Uterus (tissue), 2 donors: Measurements from ENCODE around the gene ARID2.

Source experiments
- POLR2A ChIP-seq, 2 donors: fragments of 450-650 bp; IDR thresholded peaks; one replicate each; pipeline ENCODE4 v1.6.1; 2016; ENCODE audit warnings: antibody characterized with exemption in 2 of 2, mild to moderate bottlenecking in 1 of 2, moderate library complexity in 1 of 2
- TF ChIP-seq, protein P1 (sequence below), 4 experiments: fragments of 200-600 bp in 2 of 4; fragments of 450-650 bp in 2 of 4; sonication (generic) in 2 of 4; IDR thresholded peaks; one replicate each; pipeline ENCODE4 v1.5.1; 2016 to 2019; ENCODE audit warnings: antibody characterized with exemption in 4 of 4, mild to moderate bottlenecking in 2 of 4, moderate library complexity in 1 of 4

DNA sequence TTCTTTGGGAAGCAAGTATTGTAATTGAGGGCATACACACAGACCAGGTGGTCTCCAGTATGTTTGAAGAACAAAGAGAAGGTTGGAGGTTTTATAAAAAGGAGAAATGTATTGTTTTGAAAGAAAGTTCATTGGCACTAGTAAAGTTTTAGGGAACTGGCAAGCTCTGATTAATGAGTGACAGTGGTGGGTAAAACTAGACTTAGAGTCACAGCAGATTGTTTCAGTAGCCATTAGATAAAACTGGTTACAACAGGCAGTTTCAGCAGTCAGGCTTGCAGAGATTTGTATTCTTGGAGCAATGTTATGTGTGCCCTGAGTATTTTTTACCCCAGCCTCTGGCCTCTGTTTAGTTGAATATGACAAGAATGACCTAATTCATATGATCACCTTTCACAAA lies 49.1 kb upstream of the ARID2 start:
- TF ChIP-seq, protein P1, sequence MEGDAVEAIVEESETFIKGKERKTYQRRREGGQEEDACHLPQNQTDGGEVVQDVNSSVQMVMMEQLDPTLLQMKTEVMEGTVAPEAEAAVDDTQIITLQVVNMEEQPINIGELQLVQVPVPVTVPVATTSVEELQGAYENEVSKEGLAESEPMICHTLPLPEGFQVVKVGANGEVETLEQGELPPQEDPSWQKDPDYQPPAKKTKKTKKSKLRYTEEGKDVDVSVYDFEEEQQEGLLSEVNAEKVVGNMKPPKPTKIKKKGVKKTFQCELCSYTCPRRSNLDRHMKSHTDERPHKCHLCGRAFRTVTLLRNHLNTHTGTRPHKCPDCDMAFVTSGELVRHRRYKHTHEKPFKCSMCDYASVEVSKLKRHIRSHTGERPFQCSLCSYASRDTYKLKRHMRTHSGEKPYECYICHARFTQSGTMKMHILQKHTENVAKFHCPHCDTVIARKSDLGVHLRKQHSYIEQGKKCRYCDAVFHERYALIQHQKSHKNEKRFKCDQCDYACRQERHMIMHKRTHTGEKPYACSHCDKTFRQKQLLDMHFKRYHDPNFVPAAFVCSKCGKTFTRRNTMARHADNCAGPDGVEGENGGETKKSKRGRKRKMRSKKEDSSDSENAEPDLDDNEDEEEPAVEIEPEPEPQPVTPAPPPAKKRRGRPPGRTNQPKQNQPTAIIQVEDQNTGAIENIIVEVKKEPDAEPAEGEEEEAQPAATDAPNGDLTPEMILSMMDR (IDR thresholded peaks at IDR 0.05), result no peak
- TF ChIP-seq POLR2A (IDR thresholded peaks at IDR 0.05), result no peak
